Heart right ventricle (tissue), 16 donors: Measurements from ENCODE around the gene PEAK1. TPM values are rescaled to one million over a fixed set of nuclear protein-coding genes. Genes with fewer than 3 reads are reported as not detected.

Experiments used
- ATAC-seq, 8 donors: fragments of 200-7000 bp; cut with Tn5 transposase; one replicate each; pipeline ENCODE4 v1.9.1; 2020; ENCODE audit warnings: mild to moderate bottlenecking in 8 of 8, moderate library complexity in 8 of 8, moderate number of reproducible peaks in 1 of 8
- DNase-seq, 2 donors: peaks; one replicate each; pipeline ENCODE4 v3.0.0-alpha.2; 2020
- H3K27ac ChIP-seq, 10 donors: fragments of 200-600 bp; sonication (generic) in 2 of 10; one replicate each; pipeline versions ENCODE4 v1.5.0 to v1.8.0; 2020 to 2022; ENCODE audit warnings: mild to moderate bottlenecking in 3 of 10
- H3K27me3 ChIP-seq, 7 donors: fragments of 200-600 bp; one replicate each; pipeline ENCODE4 v1.8.0; 2021 to 2022; ENCODE audit warnings: mild to moderate bottlenecking in 2 of 7
- H3K36me3 ChIP-seq, 9 donors: fragments of 200-600 bp; sonication (generic) in 1 of 9; one replicate each; pipeline versions ENCODE4 v1.5.0 to v1.8.0; 2020 to 2022; ENCODE audit warnings: mild to moderate bottlenecking in 2 of 9
- H3K4me1 ChIP-seq, 9 donors: fragments of 200-600 bp; sonication (generic) in 1 of 9; one replicate each; pipeline versions ENCODE4 v1.5.0 to v1.8.0; 2020 to 2022; ENCODE audit warnings: mild to moderate bottlenecking in 4 of 9
- H3K4me3 ChIP-seq, 10 donors: fragments of 200-600 bp; sonication (generic) in 2 of 10; one replicate each; pipeline versions ENCODE4 v1.5.0 to v1.8.0; 2020 to 2022; ENCODE audit warnings: mild to moderate bottlenecking in 7 of 10, moderate library complexity in 2 of 10
- H3K9me3 ChIP-seq, 11 donors: fragments of 200-600 bp in 10 of 11; sonication (generic) in 2 of 11; one replicate each; pipeline versions ENCODE4 v1.5.0 to v1.8.0; 2013 to 2022; ENCODE audit warnings: mild to moderate bottlenecking in 2 of 11, control low read depth in 1 of 11, moderate library complexity in 1 of 11
- WGBS, 2 donors: extraction: QIAGEN DNeasy Blood & Tissue Kit; methylation state at CpG; one replicate each; pipeline ENCODE4 v1.1.7; 2013; ENCODE audit warnings: inconsistent platforms in 1 of 2; 5-methylcytosine and 5-hydroxymethylcytosine counted together
- intact Hi-C, 10 donors: fragments of 100-400 bp; cut with DNase I; formaldehyde crosslinking; loops; one replicate each; pipeline versions ENCODE4 v1.11.1 to v1.14.2; 2022
- polyA plus RNA-seq, 2 donors: library from polyadenylated mRNA; stranded (reverse); fragments of 200-250 nt; gene quantifications; one replicate each; pipeline ENCODE4 v1.2.3, GENCODE V29; 2013
- total RNA-seq, 10 donors: library from RNA; stranded (reverse); fragmentation: NEBNext Ultra II Directional in 3 of 10; extraction: Animal tissue kit (Norgen Biotek cat#: 25700) in 3 of 10; gene quantifications; one replicate each; pipeline versions ENCODE4 v1.2.1 to v1.2.4, GENCODE V29; 2021 to 2023
- TF ChIP-seq, protein P1 (sequence below), 9 donors: fragments of 200-600 bp; sonication (generic) in 2 of 9; IDR thresholded peaks; one replicate each; pipeline versions ENCODE4 v1.5.0 to v1.8.0; 2021 to 2022; ENCODE audit warnings: antibody characterized with exemption in 9 of 9, mild to moderate bottlenecking in 5 of 9, moderate library complexity in 1 of 9
- donor health status: Arrhythmogenic right ventricular cardiomyopathy.
- donor health status: ischemic (EF 13 %, LVEDD 7.1; RV severe dilation, severe dysfunction).
- donor health status: healthy with polysubstance abuse.
- donor health status: DM: no; HTN: yes; CAD: no.
- donor health status: DM: no; HTN: no; CAD: no.
- donor health status: ischemic (EF 25% LVEDD 6.9; RV normal size, moderate dysfunction).
- donor health status: ischemic (EF 25% LVEDD 5.7; RV mildly dilated, moderate dysfunction).
- donor health status: healthy.
- donor health status: DM: yes; HTN: yes; CAD: no.
- donor health status: Ischemic cardiomyopathy.
- donor health status: ischemic (EF 35%, LVEDD 5.7; RV mildly dilated, moderate dysfunction).
- donor health status: nonischemic (EF 11% LVEDD 7.7; RV severe dilation, severe dysfunction).
- donor health status: DM: yes; HTN: yes; CAD: no.
- donor health status: PGD.
- donor health status: ischemic (EF 29% LVEDD 5.4; RV normal size, mild dysfunction).
- donor health status: nonischemic (EF 23%, LVEDD 6.1; RV moderate dilation, normal function).

The PEAK1 gene
- total and polyA plus RNA-seq, 12 donors = 7.0 to 146 (median 90.8) TPM

DNA sequence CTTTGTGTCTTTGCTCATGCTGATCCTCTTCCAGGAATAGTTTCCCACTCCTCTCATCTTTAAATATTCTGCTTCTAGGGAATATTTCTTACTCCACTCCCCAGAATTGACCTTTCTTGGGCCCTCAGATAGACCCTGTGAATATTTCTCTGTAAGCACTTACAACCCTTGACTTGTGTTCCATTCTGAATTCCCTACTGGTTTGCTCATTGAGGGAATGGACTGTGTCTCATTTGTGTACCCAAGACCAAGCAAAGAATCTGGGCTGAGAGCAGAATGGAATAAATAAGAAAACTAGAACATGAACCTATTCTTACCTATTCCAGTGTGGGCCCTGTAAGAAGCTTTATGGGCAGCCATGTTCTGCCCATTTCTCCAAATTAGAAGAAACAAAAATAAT is 276.3 kb downstream of the PEAK1 start:
- intact Hi-C loops = no loop called here
- Histone ChIP-seq H3K36me3 (peaks cover 0 to 58% (median 9%) of the 10 kb centered on the region in 9 donors), H3K9me3 (peaks cover 0 to 29% (median 15%) of the 10 kb centered on the region in 11 donors), H3K4me3 (no peak overlapping the region), H3K4me1 (peaks cover 0 to 23% (median 7%) of the 10 kb centered on the region in 9 donors), H3K27me3 (no peaks in the 10 kb centered on the region), H3K27ac (peak overlapping the region in 3 of 10 donors; percentile 9 to 54 (median 33))
- ATAC-seq (peak in 2 of 8 donors; percentile 39 to 49), DNase-seq (no peak)
- TF ChIP-seq, protein P1, sequence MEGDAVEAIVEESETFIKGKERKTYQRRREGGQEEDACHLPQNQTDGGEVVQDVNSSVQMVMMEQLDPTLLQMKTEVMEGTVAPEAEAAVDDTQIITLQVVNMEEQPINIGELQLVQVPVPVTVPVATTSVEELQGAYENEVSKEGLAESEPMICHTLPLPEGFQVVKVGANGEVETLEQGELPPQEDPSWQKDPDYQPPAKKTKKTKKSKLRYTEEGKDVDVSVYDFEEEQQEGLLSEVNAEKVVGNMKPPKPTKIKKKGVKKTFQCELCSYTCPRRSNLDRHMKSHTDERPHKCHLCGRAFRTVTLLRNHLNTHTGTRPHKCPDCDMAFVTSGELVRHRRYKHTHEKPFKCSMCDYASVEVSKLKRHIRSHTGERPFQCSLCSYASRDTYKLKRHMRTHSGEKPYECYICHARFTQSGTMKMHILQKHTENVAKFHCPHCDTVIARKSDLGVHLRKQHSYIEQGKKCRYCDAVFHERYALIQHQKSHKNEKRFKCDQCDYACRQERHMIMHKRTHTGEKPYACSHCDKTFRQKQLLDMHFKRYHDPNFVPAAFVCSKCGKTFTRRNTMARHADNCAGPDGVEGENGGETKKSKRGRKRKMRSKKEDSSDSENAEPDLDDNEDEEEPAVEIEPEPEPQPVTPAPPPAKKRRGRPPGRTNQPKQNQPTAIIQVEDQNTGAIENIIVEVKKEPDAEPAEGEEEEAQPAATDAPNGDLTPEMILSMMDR (IDR thresholded peaks at IDR 0.05) = no peak

DNA sequence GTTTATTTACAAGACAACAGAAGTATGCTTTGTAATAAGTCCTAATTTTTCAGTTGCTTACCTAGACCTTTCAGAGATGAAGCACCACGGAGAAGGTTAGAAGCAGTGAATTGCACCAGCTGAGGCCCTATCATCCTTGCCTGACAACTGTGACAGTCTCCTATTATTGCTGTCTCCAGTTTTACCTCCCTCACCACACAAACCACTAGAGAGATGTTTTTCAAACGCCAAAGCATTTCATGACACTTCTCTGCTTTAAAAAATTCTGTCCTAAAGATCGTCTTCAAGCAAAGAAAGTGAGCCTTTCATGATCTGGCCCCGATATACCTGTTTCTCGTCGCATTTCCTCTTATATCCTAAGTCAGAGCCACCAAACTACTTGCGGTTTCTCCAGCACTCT is 276.7 kb downstream of the PEAK1 start:
- peaks cover 0 to 29% (median 15%) of the 10 kb centered on the region in 11 donors for H3K9me3 ChIP-seq
- no peaks in the 10 kb centered on the region for H3K27me3 ChIP-seq
- TF ChIP-seq, protein P1 (IDR thresholded peaks at IDR 0.05) = no peak
- peaks cover 0 to 59% (median 9%) of the 10 kb centered on the region in 9 donors for H3K36me3 ChIP-seq
- peaks cover 0 to 23% (median 7%) of the 10 kb centered on the region in 9 donors for H3K4me1 ChIP-seq
- H3K4me3 ChIP-seq = no peak overlapping the region
- peak overlapping the region in 2 of 10 donors; percentile 33 to 54 for H3K27ac ChIP-seq
- 87 to 91% methylated on average over 7 of the region's 7 CpGs for WGBS, 2 donors
- no peak for ATAC-seq
- DNase-seq = no peak
- intact Hi-C loops = no loop called here

DNA sequence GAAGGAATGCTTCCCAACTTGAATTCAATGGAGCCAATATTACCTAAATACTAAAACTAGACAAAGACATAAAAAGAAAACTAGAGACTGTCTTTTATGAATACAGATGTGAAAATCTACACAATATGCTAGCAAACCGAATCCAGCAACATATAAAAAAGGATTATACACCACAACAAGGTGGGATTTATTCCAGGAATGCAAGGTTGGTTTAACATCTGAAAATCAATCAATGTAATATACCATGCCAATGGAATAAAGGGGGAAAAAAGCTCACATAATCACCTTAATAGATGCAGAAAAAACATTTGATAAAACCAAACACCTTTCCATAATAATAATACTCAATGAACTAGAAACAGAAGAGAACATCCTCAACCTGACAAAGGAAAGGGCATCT is 279.7 kb downstream of the PEAK1 start:
- Histone ChIP-seq H3K36me3 (peaks cover 0 to 62% (median 9%) of the 10 kb centered on the region in 9 donors), H3K4me1 (peaks cover 0 to 15% (median 7%) of the 10 kb centered on the region in 9 donors), H3K27me3 (no peaks in the 10 kb centered on the region), H3K9me3 (peaks cover 0 to 29% (median 15%) of the 10 kb centered on the region in 11 donors), H3K4me3 (no peak overlapping the region), H3K27ac (no peak overlapping the region)
- ATAC-seq (no peak), DNase-seq (no peak)
- 97 to 98% methylated on average over 1 of the region's 1 CpG for WGBS, 2 donors
- TF ChIP-seq, protein P1 (IDR thresholded peaks at IDR 0.05) = no peak
- intact Hi-C loops = no loop called here

DNA sequence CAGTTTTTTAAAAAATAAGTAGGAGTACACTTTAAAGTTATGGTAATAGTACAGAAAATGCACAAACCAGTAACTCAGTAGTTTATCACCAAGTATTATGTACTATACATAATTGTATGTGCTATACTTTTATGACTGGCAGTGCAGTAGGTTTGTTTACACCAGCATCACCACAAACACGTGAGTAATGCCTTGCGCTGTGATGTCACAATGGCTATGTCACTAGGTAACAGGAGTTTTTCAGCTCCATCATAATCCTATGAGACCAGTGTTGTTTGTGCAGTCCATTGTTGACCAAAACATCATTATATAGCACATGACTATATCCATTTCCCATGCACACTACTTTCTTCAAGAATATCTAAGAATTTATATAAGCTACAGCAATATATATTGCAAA is 280.6 kb downstream of the PEAK1 start:
- Histone ChIP-seq H3K36me3 (peaks cover 0 to 68% (median 9%) of the 10 kb centered on the region in 9 donors), H3K4me3 (no peak overlapping the region), H3K9me3 (peaks cover 0 to 29% (median 15%) of the 10 kb centered on the region in 11 donors), H3K27me3 (no peaks in the 10 kb centered on the region), H3K4me1 (peaks cover 0 to 7% (median under 1%) of the 10 kb centered on the region in 9 donors), H3K27ac (no peak overlapping the region)
- no peak for ATAC-seq
- 95 to 99% methylated on average over 2 of the region's 2 CpGs for WGBS, 2 donors
- intact Hi-C loops = no loop called here
- no peak for DNase-seq
- TF ChIP-seq, protein P1 (IDR thresholded peaks at IDR 0.05) = no peak
